ENCODE results near the gene HERC2.

Gene HERC2

GRCh38 chr15:28104326-28104725, 217.7 kb downstream of the HERC2 start:
- peaks cover 1% of the 10 kb centered on the region for H3K36me3 Mint-ChIP-seq (ENCODE audit: low read depth)
- no peak overlapping the region for H3K4me3 Mint-ChIP-seq
- no peak overlapping the region for H3K27ac Mint-ChIP-seq
- H3K4me1 Mint-ChIP-seq (ENCODE audit: low read depth): peaks cover 10% of the 10 kb centered on the region
- H3K9me3 Mint-ChIP-seq: no peaks in the 10 kb centered on the region
- peaks cover 48% of the 10 kb centered on the region for H3K27me3 Mint-ChIP-seq (ENCODE audit: low read depth)

GRCh38 chr15:28103831-28104230, 218.1 kb downstream of the HERC2 start:
- no peak overlapping the region for H3K4me3 Mint-ChIP-seq
- peaks cover 10% of the 10 kb centered on the region for H3K4me1 Mint-ChIP-seq (ENCODE audit: low read depth)
- H3K27ac Mint-ChIP-seq: no peak overlapping the region
- peaks cover 52% of the 10 kb centered on the region for H3K27me3 Mint-ChIP-seq (ENCODE audit: low read depth)
- H3K9me3 Mint-ChIP-seq: no peaks in the 10 kb centered on the region
- H3K36me3 Mint-ChIP-seq (ENCODE audit: low read depth): peaks cover 1% of the 10 kb centered on the region

- H3K27ac Mint-ChIP-seq: no peak overlapping the region
- H3K36me3 Mint-ChIP-seq (ENCODE audit: low read depth): peaks cover 1% of the 10 kb centered on the region
- peaks cover 14% of the 10 kb centered on the region for H3K4me1 Mint-ChIP-seq (ENCODE audit: low read depth)
- no peak overlapping the region for H3K4me3 Mint-ChIP-seq
- peaks cover 58% of the 10 kb centered on the region for H3K27me3 Mint-ChIP-seq (ENCODE audit: low read depth)
- no peaks in the 10 kb centered on the region for H3K9me3 Mint-ChIP-seq
Measured at GRCh38 chr15:28101983-28102441, 220.0 kb downstream of the HERC2 start.

- no peak overlapping the region for H3K4me3 Mint-ChIP-seq
- H3K4me1 Mint-ChIP-seq (ENCODE audit: low read depth): peaks cover 14% of the 10 kb centered on the region
- H3K36me3 Mint-ChIP-seq (ENCODE audit: low read depth): peaks cover 1% of the 10 kb centered on the region
- no peak overlapping the region for H3K27ac Mint-ChIP-seq
- no peaks in the 10 kb centered on the region for H3K9me3 Mint-ChIP-seq
- H3K27me3 Mint-ChIP-seq (ENCODE audit: low read depth): peaks cover 60% of the 10 kb centered on the region
Measured at GRCh38 chr15:28101201-28101600, 220.8 kb downstream of the HERC2 start.

GRCh38 chr15:28100516-28101195, 221.3 kb downstream of the HERC2 start:
- no peaks in the 10 kb centered on the region for H3K9me3 Mint-ChIP-seq
- H3K4me3 Mint-ChIP-seq: no peak overlapping the region
- peaks cover 13% of the 10 kb centered on the region for H3K4me1 Mint-ChIP-seq (ENCODE audit: low read depth)
- peaks cover 1% of the 10 kb centered on the region for H3K36me3 Mint-ChIP-seq (ENCODE audit: low read depth)
- no peak overlapping the region for H3K27ac Mint-ChIP-seq
- peaks cover 60% of the 10 kb centered on the region for H3K27me3 Mint-ChIP-seq (ENCODE audit: low read depth)

GRCh38 chr15:28099555-28100140, 222.3 kb downstream of the HERC2 start:
- Mint-ChIP-seq H3K4me3 (peak overlapping the region; percentile 19), H3K4me1 (ENCODE audit: low read depth) (peaks cover 13% of the 10 kb centered on the region), H3K36me3 (ENCODE audit: low read depth) (peaks cover 1% of the 10 kb centered on the region), H3K27ac (no peak overlapping the region), H3K27me3 (ENCODE audit: low read depth) (peaks cover 59% of the 10 kb centered on the region), H3K9me3 (no peaks in the 10 kb centered on the region)

- Mint-ChIP-seq H3K4me1 (ENCODE audit: low read depth) (peaks cover 13% of the 10 kb centered on the region), H3K4me3 (peak within 1 kb of the TSS; percentile 19), H3K9me3 (no peaks in the 10 kb centered on the region), H3K27ac (no peak within 1 kb of the TSS), H3K27me3 (ENCODE audit: low read depth) (peaks cover 54% of the 10 kb centered on the region), H3K36me3 (ENCODE audit: low read depth) (peaks cover 1% of the 10 kb centered on the region)
Measured at GRCh38 chr15:28098766-28099554, 223.0 kb downstream of the HERC2 start, which contains the start of gene OCA2. OCA2 (minus strand) TSS chr15:28099315; CDS start chr15:28081874, 17,441 bp downstream.

GRCh38 chr15:28098360-28098765, 223.6 kb downstream of the HERC2 start:
- Mint-ChIP-seq H3K4me1 (ENCODE audit: low read depth) (peaks cover 13% of the 10 kb centered on the region), H3K27ac (no peak overlapping the region), H3K27me3 (ENCODE audit: low read depth) (peaks cover 57% of the 10 kb centered on the region), H3K9me3 (no peaks in the 10 kb centered on the region), H3K4me3 (no peak overlapping the region), H3K36me3 (ENCODE audit: low read depth) (peaks cover 1% of the 10 kb centered on the region)

GRCh38 chr15:28097656-28098359, 224.2 kb downstream of the HERC2 start:
- no peak overlapping the region for H3K27ac Mint-ChIP-seq

GRCh38 chr15:28096670-28097431, 225.1 kb downstream of the HERC2 start:
- Mint-ChIP-seq H3K27ac (no peak overlapping the region), H3K4me3 (peak overlapping the region; percentile 85), H3K9me3 (peaks cover 3% of the 10 kb centered on the region), H3K4me1 (ENCODE audit: low read depth) (peaks cover 13% of the 10 kb centered on the region), H3K36me3 (ENCODE audit: low read depth) (peaks cover 1% of the 10 kb centered on the region), H3K27me3 (ENCODE audit: low read depth) (peaks cover 68% of the 10 kb centered on the region)

More at GRCh38 chr15:28097656-28098359, 224.2 kb downstream of the HERC2 start:
- peaks cover 1% of the 10 kb centered on the region for H3K36me3 Mint-ChIP-seq (ENCODE audit: low read depth)
- H3K4me3 Mint-ChIP-seq: peak overlapping the region; percentile 65
- H3K9me3 Mint-ChIP-seq: no peaks in the 10 kb centered on the region
- peaks cover 13% of the 10 kb centered on the region for H3K4me1 Mint-ChIP-seq (ENCODE audit: low read depth)
- peaks cover 60% of the 10 kb centered on the region for H3K27me3 Mint-ChIP-seq (ENCODE audit: low read depth)

GRCh38 chr15:28096411-28096669, 225.6 kb downstream of the HERC2 start:
- peaks cover 3% of the 10 kb centered on the region for H3K9me3 Mint-ChIP-seq
- H3K27me3 Mint-ChIP-seq (ENCODE audit: low read depth): peaks cover 71% of the 10 kb centered on the region
- peak overlapping the region; percentile 85 for H3K4me3 Mint-ChIP-seq
- peaks cover 1% of the 10 kb centered on the region for H3K36me3 Mint-ChIP-seq (ENCODE audit: low read depth)
- peaks cover 13% of the 10 kb centered on the region for H3K4me1 Mint-ChIP-seq (ENCODE audit: low read depth)
- no peak overlapping the region for H3K27ac Mint-ChIP-seq

GRCh38 chr15:28094732-28095521, 227.1 kb downstream of the HERC2 start:
- Mint-ChIP-seq H3K36me3 (ENCODE audit: low read depth) (peaks cover 1% of the 10 kb centered on the region), H3K4me3 (peak overlapping the region; percentile 85), H3K9me3 (peaks cover 13% of the 10 kb centered on the region), H3K27me3 (ENCODE audit: low read depth) (peaks cover 77% of the 10 kb centered on the region), H3K27ac (no peak overlapping the region), H3K4me1 (ENCODE audit: low read depth) (peaks cover 13% of the 10 kb centered on the region)

- Mint-ChIP-seq H3K9me3 (peaks cover 15% of the 10 kb centered on the region), H3K4me3 (no peak overlapping the region), H3K36me3 (ENCODE audit: low read depth) (no peaks in the 10 kb centered on the region), H3K27ac (no peak overlapping the region), H3K4me1 (ENCODE audit: low read depth) (peaks cover 9% of the 10 kb centered on the region), H3K27me3 (ENCODE audit: low read depth) (peaks cover 77% of the 10 kb centered on the region)
Measured at GRCh38 chr15:28093752-28094535, 228.0 kb downstream of the HERC2 start.

All from T-helper 1 cell treated with Interleukin-12 subunit alpha and Interleukin-12 subunit beta and Interleukin-4 antibody, amounts not matched to agents 30 μg/mL and 1 μg/mL, for 36 hours (primary cell).